Heart right ventricle (tissue), 16 donors: ENCODE data around the gene PFN3. TPM values are rescaled to one million over a fixed set of nuclear protein-coding genes. Genes with fewer than 3 reads are reported as not detected.

Experiments used
- ATAC-seq, 8 donors: fragments of 200-7000 bp; cut with Tn5 transposase; one replicate each; pipeline ENCODE4 v1.9.1; 2020; ENCODE audit warnings: mild to moderate bottlenecking in 8 of 8, moderate library complexity in 8 of 8, moderate number of reproducible peaks in 1 of 8
- DNase-seq, 2 donors: peaks; one replicate each; pipeline ENCODE4 v3.0.0-alpha.2; 2020
- H3K27ac ChIP-seq, 10 donors: fragments of 200-600 bp; sonication (generic) in 2 of 10; one replicate each; pipeline versions ENCODE4 v1.5.0 to v1.8.0; 2020 to 2022; ENCODE audit warnings: mild to moderate bottlenecking in 3 of 10
- H3K27me3 ChIP-seq, 7 donors: fragments of 200-600 bp; one replicate each; pipeline ENCODE4 v1.8.0; 2021 to 2022; ENCODE audit warnings: mild to moderate bottlenecking in 2 of 7
- H3K36me3 ChIP-seq, 9 donors: fragments of 200-600 bp; sonication (generic) in 1 of 9; one replicate each; pipeline versions ENCODE4 v1.5.0 to v1.8.0; 2020 to 2022; ENCODE audit warnings: mild to moderate bottlenecking in 2 of 9
- H3K4me1 ChIP-seq, 9 donors: fragments of 200-600 bp; sonication (generic) in 1 of 9; one replicate each; pipeline versions ENCODE4 v1.5.0 to v1.8.0; 2020 to 2022; ENCODE audit warnings: mild to moderate bottlenecking in 4 of 9
- H3K4me3 ChIP-seq, 10 donors: fragments of 200-600 bp; sonication (generic) in 2 of 10; one replicate each; pipeline versions ENCODE4 v1.5.0 to v1.8.0; 2020 to 2022; ENCODE audit warnings: mild to moderate bottlenecking in 7 of 10, moderate library complexity in 2 of 10
- H3K9me3 ChIP-seq, 11 donors: fragments of 200-600 bp in 10 of 11; sonication (generic) in 2 of 11; one replicate each; pipeline versions ENCODE4 v1.5.0 to v1.8.0; 2013 to 2022; ENCODE audit warnings: mild to moderate bottlenecking in 2 of 11, control low read depth in 1 of 11, moderate library complexity in 1 of 11
- WGBS, 2 donors: extraction: QIAGEN DNeasy Blood & Tissue Kit; methylation state at CpG; one replicate each; pipeline ENCODE4 v1.1.7; 2013; ENCODE audit warnings: inconsistent platforms in 1 of 2; 5-methylcytosine and 5-hydroxymethylcytosine counted together
- intact Hi-C, 10 donors: fragments of 100-400 bp; cut with DNase I; formaldehyde crosslinking; loops; one replicate each; pipeline versions ENCODE4 v1.11.1 to v1.14.2; 2022
- polyA plus RNA-seq, 2 donors: library from polyadenylated mRNA; stranded (reverse); fragments of 200-250 nt; gene quantifications; one replicate each; pipeline ENCODE4 v1.2.3, GENCODE V29; 2013
- total RNA-seq, 10 donors: library from RNA; stranded (reverse); fragmentation: NEBNext Ultra II Directional in 3 of 10; extraction: Animal tissue kit (Norgen Biotek cat#: 25700) in 3 of 10; gene quantifications; one replicate each; pipeline versions ENCODE4 v1.2.1 to v1.2.4, GENCODE V29; 2021 to 2023
- TF ChIP-seq, protein P1 (sequence below), 9 donors: fragments of 200-600 bp; sonication (generic) in 2 of 9; IDR thresholded peaks; one replicate each; pipeline versions ENCODE4 v1.5.0 to v1.8.0; 2021 to 2022; ENCODE audit warnings: antibody characterized with exemption in 9 of 9, mild to moderate bottlenecking in 5 of 9, moderate library complexity in 1 of 9
- donor health status: Arrhythmogenic right ventricular cardiomyopathy.
- donor health status: ischemic (EF 13 %, LVEDD 7.1; RV severe dilation, severe dysfunction).
- donor health status: healthy with polysubstance abuse.
- donor health status: DM: no; HTN: yes; CAD: no.
- donor health status: DM: no; HTN: no; CAD: no.
- donor health status: ischemic (EF 25% LVEDD 6.9; RV normal size, moderate dysfunction).
- donor health status: ischemic (EF 25% LVEDD 5.7; RV mildly dilated, moderate dysfunction).
- donor health status: healthy.
- donor health status: DM: yes; HTN: yes; CAD: no.
- donor health status: Ischemic cardiomyopathy.
- donor health status: ischemic (EF 35%, LVEDD 5.7; RV mildly dilated, moderate dysfunction).
- donor health status: nonischemic (EF 11% LVEDD 7.7; RV severe dilation, severe dysfunction).
- donor health status: DM: yes; HTN: yes; CAD: no.
- donor health status: PGD.
- donor health status: ischemic (EF 29% LVEDD 5.4; RV normal size, mild dysfunction).
- donor health status: nonischemic (EF 23%, LVEDD 6.1; RV moderate dilation, normal function).

PFN3 gene
- total and polyA plus RNA-seq, 12 donors = not detected

DNA sequence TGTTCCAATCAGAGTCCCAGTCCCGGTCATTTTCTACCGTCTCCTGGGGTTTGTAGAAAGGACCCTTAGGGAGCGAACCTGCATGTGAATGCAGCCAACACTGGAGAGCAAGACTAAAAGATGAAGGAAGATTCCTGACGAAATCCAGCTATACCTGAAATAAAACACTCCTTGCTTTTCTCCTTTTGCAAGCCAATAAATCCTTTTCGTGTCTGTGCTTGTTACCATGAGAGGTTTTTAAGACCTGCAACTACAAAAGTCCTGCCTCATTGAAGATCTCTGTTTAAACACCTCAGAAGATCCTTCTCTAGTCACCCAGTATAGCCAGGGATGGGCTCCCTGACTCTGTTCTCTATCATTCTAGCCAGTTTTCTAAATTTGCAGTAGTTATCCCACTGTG is 26.2 kb downstream of the PFN3 start:
- Histone ChIP-seq H3K4me3 (no peak overlapping the region), H3K9me3 (no peaks in the 10 kb centered on the region), H3K36me3 (peaks cover 0 to 15% (median 0%) of the 10 kb centered on the region in 9 donors), H3K27me3 (no peaks in the 10 kb centered on the region), H3K4me1 (peaks cover 0 to 34% (median 7%) of the 10 kb centered on the region in 9 donors), H3K27ac (no peak overlapping the region)
- WGBS, 2 donors = 67 to 73% methylated on average over 5 of the region's 5 CpGs
- no peak for DNase-seq
- TF ChIP-seq, protein P1, sequence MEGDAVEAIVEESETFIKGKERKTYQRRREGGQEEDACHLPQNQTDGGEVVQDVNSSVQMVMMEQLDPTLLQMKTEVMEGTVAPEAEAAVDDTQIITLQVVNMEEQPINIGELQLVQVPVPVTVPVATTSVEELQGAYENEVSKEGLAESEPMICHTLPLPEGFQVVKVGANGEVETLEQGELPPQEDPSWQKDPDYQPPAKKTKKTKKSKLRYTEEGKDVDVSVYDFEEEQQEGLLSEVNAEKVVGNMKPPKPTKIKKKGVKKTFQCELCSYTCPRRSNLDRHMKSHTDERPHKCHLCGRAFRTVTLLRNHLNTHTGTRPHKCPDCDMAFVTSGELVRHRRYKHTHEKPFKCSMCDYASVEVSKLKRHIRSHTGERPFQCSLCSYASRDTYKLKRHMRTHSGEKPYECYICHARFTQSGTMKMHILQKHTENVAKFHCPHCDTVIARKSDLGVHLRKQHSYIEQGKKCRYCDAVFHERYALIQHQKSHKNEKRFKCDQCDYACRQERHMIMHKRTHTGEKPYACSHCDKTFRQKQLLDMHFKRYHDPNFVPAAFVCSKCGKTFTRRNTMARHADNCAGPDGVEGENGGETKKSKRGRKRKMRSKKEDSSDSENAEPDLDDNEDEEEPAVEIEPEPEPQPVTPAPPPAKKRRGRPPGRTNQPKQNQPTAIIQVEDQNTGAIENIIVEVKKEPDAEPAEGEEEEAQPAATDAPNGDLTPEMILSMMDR (IDR thresholded peaks at IDR 0.05) = no peak
- intact Hi-C loops = loop anchor here in 2 of 10 donors (5.0 to 10.0 kb wide), 2 partner anchors 47 to 49 kb away; no protein-coding TSS in a partner anchor
- ATAC-seq = no peak

DNA sequence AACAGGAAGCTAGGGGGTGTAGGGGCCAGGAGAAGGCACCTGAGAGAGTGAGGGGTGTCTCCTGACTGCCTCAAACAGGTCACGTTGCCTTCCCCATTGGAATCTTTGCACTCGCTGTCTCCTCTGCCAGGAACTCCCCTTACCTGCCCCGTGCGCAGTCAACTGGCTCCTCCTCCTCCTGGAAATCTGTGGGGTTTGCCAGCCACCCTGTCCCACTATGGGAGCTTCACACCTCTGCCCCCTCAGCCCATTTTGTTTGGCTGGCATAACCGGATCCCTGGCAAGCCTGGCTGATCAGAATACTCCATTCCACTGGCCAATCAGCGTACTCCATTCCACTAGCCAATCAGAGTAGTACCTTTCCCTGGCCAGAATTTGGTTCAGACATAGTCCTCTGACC is 26.7 kb downstream of the PFN3 start:
- intact Hi-C loops = loop anchor here in 2 of 10 donors (5.0 to 10.0 kb wide), 2 partner anchors 47 to 49 kb away; no protein-coding TSS in a partner anchor

DNA sequence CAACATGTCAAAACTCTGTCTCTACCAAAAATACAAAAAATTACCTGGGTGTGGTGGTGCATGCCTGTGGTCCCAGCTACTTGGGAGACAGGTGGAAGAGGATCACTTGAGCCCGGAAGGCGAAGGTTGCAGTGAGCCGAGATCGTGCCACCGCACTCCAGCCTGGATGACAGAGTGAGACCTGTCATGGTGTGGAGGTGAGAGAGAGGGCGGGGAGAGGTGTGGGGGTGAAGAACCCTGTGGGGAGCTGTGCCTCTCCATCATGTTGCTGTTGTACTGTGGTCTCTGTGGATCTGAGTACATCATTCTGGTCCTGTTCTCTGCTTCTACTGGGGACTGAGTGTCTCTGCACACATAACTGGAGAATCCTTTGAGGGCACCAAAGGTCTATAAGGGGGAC is 27.6 kb downstream of the PFN3 start:
- 85 to 94% methylated on average over 6 of the region's 6 CpGs for WGBS, 2 donors
- Histone ChIP-seq H3K27ac (peak overlapping the region in 1 of 10 donors; percentile 75), H3K27me3 (no peaks in the 10 kb centered on the region), H3K4me1 (peaks cover 0 to 39% (median 10%) of the 10 kb centered on the region in 9 donors), H3K36me3 (peaks cover 0 to 28% (median 0%) of the 10 kb centered on the region in 9 donors), H3K9me3 (no peaks in the 10 kb centered on the region), H3K4me3 (no peak overlapping the region)
- TF ChIP-seq, protein P1 (IDR thresholded peaks at IDR 0.05) = no peak
- no peak for ATAC-seq
- intact Hi-C loops = loop anchor here in 2 of 10 donors (5.0 to 10.0 kb wide), 2 partner anchors 46 to 48 kb away; no protein-coding TSS in a partner anchor
- no peak for DNase-seq

More for the DNA sequence above, 26.7 kb downstream of the PFN3 start:
- Histone ChIP-seq H3K9me3 (no peaks in the 10 kb centered on the region), H3K4me1 (peaks cover 0 to 38% (median 7%) of the 10 kb centered on the region in 9 donors), H3K27me3 (no peaks in the 10 kb centered on the region), H3K36me3 (peaks cover 0 to 19% (median 0%) of the 10 kb centered on the region in 9 donors), H3K4me3 (no peak overlapping the region), H3K27ac (no peak overlapping the region)
- 53 to 69% methylated on average over 6 of the region's 6 CpGs for WGBS, 2 donors
- ATAC-seq = no peak
- TF ChIP-seq, protein P1 (IDR thresholded peaks at IDR 0.05) = no peak
- no peak for DNase-seq

DNA sequence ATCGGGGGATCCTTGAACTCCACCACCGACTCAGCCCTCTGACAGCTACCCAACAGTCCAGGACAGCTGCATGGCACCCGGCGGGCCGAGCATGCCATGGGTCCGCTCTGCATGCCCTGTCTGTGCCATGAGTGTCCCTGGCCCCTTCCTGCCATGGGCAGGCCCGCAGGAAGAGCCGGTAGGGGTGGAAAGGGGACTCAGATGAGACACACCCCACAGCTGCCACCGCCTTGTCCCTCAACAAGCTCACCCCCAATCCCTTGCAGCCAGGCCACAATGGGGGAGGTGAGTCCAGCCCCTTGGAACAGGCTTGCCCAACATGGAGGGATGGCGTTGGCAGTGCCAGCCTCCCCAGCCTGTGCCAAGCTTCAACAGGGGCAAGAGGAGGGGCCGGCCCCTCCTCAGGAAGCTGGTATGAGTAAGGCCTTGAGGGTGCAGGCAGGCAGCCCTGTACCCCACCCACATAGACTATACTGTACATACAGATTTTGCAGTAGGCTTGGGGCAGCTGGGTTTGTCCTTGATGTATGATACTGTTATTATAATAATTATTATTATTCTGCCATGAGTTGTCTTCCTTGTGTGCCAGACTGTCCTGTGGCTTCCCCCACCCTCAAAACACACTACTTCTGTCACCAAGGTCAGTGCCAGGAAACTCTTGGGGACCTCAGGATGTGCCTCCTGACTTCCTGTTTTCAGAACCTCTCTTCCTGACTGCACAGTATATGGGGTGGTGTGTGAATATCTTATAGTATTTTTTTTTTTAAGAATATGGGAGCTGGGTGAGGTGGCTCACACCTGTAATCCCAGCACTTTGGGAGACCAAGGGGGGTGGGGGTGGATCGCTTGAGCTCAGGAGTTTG is 28.2 kb downstream of the PFN3 start:
- no peak for DNase-seq
- intact Hi-C loops = loop anchor here in 2 of 10 donors (5.0 to 10.0 kb wide), 2 partner anchors 45 to 47 kb away; no protein-coding TSS in a partner anchor
- WGBS, 2 donors = 91 to 93% methylated on average over 12 of the region's 12 CpGs
- Histone ChIP-seq H3K27ac (peak overlapping the region in 1 of 10 donors; percentile 75), H3K36me3 (peaks cover 0 to 34% (median 0%) of the 10 kb centered on the region in 9 donors), H3K9me3 (no peaks in the 10 kb centered on the region), H3K27me3 (no peaks in the 10 kb centered on the region), H3K4me1 (peaks cover 3 to 45% (median 16%) of the 10 kb centered on the region in 9 donors), H3K4me3 (no peak overlapping the region)
- ATAC-seq = no peak
- TF ChIP-seq, protein P1 (IDR thresholded peaks at IDR 0.05) = no peak
